Measurements from ENCODE around the gene MACROD2. TPM values are rescaled to one million over a fixed set of nuclear protein-coding genes. Genes with fewer than 3 reads are reported as not detected.

MACROD2 gene
- total and polyA plus RNA-seq, 2 experiments from 2014 or later: 2.8 to 4.3 TPM

DNA sequence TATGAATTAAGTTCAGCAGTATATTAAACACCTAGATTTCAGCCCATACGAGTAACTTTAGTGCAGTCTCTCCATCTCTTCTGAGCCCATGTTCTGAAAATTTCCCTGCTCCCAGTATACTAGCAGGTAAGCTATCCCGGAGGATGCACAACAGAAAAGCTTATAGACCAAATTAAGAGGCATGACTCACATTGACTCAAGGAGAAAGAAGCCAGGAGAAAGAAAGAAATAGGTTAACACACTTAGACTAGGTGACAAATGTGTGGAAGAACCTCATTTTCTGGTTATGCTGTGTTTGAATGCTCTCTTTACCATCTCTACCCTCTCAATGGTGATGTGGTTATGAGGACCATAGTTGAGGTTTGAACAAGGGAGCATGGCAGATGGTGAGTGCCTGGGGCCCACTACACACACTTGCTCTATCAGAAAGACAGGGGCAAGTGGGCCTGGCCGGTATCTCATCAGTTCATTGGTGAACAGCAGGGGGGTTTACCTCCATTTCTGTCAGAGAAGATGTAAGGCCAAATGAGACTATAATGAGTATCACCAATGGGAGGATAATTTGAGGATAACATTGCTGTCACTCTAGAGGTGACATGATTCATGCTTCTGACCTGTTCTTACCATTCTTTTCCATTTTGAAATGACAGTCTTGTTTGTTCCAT lies 1244.4 kb downstream of the MACROD2 start:
- no peaks in the 10 kb centered on the region for H4K20me1 ChIP-seq (replicated peaks; ENCODE audit: insufficient read depth)
- Mint-ChIP-seq H3K9me3 (no peaks in the 10 kb centered on the region), H3K27me3 (ENCODE audit: insufficient read depth, low read depth, poor library complexity) (no peaks in the 10 kb centered on the region), H3K27ac (no peak overlapping the region), H3K4me3 (no peak overlapping the region), H3K4me1 (no peaks in the 10 kb centered on the region), H3K36me3 (ENCODE audit: low read depth) (no peaks in the 10 kb centered on the region)
- H3K4me1 ChIP-seq (ENCODE audit: insufficient read depth): no peaks in the 10 kb centered on the region
- no peak overlapping the region for H3K27ac ChIP-seq (ENCODE audit: low read depth)
- no peak overlapping the region for H3K4me3 ChIP-seq
- no peaks in the 10 kb centered on the region for H3K27me3 ChIP-seq (ENCODE audit: insufficient read depth)
- H3K9me2 ChIP-seq (ENCODE audit: insufficient read depth): no peaks in the 10 kb centered on the region
- H3K4me2 ChIP-seq: no peak overlapping the region
- no peaks in the 10 kb centered on the region for H3F3A ChIP-seq (replicated peaks; ENCODE audit: low read depth)
- H2AFZ ChIP-seq: no peak overlapping the region
- TF ChIP-seq ZNF114 (CRISPR knock-in tag; IDR thresholded peaks at IDR 0.05) (no peak), ZNF331 (CRISPR knock-in tag; IDR thresholded peaks at IDR 0.05; ENCODE audit: low read depth) (no peak), CREB1 (CRISPR knock-in tag; IDR thresholded peaks at IDR 0.05; ENCODE audit: low read depth) (no peak)
- TF ChIP-seq, protein P1, sequence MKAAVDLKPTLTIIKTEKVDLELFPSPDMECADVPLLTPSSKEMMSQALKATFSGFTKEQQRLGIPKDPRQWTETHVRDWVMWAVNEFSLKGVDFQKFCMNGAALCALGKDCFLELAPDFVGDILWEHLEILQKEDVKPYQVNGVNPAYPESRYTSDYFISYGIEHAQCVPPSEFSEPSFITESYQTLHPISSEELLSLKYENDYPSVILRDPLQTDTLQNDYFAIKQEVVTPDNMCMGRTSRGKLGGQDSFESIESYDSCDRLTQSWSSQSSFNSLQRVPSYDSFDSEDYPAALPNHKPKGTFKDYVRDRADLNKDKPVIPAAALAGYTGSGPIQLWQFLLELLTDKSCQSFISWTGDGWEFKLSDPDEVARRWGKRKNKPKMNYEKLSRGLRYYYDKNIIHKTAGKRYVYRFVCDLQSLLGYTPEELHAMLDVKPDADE (IDR thresholded peaks at IDR 0.05): no peak
- TF ChIP-seq, protein P2, sequence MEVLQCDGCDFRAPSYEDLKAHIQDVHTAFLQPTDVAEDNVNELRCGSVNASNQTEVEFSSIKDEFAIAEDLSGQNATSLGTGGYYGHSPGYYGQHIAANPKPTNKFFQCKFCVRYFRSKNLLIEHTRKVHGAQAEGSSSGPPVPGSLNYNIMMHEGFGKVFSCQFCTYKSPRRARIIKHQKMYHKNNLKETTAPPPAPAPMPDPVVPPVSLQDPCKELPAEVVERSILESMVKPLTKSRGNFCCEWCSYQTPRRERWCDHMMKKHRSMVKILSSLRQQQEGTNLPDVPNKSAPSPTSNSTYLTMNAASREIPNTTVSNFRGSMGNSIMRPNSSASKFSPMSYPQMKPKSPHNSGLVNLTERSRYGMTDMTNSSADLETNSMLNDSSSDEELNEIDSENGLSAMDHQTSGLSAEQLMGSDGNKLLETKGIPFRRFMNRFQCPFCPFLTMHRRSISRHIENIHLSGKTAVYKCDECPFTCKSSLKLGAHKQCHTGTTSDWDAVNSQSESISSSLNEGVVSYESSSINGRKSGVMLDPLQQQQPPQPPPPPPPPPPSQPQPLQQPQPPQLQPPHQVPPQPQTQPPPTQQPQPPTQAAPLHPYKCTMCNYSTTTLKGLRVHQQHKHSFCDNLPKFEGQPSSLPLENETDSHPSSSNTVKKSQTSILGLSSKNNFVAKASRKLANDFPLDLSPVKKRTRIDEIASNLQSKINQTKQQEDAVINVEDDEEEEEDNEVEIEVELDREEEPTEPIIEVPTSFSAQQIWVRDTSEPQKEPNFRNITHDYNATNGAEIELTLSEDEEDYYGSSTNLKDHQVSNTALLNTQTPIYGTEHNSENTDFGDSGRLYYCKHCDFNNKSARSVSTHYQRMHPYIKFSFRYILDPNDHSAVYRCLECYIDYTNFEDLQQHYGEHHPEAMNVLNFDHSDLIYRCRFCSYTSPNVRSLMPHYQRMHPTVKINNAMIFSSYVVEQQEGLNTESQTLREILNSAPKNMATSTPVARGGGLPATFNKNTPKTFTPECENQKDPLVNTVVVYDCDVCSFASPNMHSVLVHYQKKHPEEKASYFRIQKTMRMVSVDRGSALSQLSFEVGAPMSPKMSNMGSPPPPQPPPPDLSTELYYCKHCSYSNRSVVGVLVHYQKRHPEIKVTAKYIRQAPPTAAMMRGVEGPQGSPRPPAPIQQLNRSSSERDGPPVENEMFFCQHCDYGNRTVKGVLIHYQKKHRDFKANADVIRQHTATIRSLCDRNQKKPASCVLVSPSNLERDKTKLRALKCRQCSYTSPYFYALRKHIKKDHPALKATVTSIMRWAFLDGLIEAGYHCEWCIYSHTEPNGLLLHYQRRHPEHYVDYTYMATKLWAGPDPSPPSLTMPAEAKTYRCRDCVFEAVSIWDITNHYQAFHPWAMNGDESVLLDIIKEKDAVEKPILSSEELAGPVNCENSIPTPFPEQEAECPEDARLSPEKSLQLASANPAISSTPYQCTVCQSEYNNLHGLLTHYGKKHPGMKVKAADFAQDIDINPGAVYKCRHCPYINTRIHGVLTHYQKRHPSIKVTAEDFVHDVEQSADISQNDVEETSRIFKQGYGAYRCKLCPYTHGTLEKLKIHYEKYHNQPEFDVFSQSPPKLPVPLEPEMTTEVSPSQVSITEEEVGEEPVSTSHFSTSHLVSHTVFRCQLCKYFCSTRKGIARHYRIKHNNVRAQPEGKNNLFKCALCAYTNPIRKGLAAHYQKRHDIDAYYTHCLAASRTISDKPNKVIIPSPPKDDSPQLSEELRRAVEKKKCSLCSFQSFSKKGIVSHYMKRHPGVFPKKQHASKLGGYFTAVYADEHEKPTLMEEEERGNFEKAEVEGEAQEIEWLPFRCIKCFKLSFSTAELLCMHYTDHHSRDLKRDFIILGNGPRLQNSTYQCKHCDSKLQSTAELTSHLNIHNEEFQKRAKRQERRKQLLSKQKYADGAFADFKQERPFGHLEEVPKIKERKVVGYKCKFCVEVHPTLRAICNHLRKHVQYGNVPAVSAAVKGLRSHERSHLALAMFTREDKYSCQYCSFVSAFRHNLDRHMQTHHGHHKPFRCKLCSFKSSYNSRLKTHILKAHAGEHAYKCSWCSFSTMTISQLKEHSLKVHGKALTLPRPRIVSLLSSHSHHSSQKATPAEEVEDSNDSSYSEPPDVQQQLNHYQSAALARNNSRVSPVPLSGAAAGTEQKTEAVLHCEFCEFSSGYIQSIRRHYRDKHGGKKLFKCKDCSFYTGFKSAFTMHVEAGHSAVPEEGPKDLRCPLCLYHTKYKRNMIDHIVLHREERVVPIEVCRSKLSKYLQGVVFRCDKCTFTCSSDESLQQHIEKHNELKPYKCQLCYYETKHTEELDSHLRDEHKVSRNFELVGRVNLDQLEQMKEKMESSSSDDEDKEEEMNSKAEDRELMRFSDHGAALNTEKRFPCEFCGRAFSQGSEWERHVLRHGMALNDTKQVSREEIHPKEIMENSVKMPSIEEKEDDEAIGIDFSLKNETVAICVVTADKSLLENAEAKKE (CRISPR knock-in tag; IDR thresholded peaks at IDR 0.05): no peak
- TF ChIP-seq, protein P3, sequence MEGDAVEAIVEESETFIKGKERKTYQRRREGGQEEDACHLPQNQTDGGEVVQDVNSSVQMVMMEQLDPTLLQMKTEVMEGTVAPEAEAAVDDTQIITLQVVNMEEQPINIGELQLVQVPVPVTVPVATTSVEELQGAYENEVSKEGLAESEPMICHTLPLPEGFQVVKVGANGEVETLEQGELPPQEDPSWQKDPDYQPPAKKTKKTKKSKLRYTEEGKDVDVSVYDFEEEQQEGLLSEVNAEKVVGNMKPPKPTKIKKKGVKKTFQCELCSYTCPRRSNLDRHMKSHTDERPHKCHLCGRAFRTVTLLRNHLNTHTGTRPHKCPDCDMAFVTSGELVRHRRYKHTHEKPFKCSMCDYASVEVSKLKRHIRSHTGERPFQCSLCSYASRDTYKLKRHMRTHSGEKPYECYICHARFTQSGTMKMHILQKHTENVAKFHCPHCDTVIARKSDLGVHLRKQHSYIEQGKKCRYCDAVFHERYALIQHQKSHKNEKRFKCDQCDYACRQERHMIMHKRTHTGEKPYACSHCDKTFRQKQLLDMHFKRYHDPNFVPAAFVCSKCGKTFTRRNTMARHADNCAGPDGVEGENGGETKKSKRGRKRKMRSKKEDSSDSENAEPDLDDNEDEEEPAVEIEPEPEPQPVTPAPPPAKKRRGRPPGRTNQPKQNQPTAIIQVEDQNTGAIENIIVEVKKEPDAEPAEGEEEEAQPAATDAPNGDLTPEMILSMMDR (conservative IDR thresholded peaks at IDR 0.05; ENCODE audit: low read depth in 2 of 2): no peak
- H3K36me3 ChIP-seq (ENCODE audit: insufficient read depth): no peaks in the 10 kb centered on the region
- no peaks in the 10 kb centered on the region for H3K79me2 ChIP-seq (replicated peaks; ENCODE audit: insufficient read depth)
- DNase-seq (ENCODE audit: low spot score) (no peak), ATAC-seq (no peak)

Data from GM23338 (cell line).